Measurements from ENCODE around the gene RASSF5.

The RASSF5 gene

DNA sequence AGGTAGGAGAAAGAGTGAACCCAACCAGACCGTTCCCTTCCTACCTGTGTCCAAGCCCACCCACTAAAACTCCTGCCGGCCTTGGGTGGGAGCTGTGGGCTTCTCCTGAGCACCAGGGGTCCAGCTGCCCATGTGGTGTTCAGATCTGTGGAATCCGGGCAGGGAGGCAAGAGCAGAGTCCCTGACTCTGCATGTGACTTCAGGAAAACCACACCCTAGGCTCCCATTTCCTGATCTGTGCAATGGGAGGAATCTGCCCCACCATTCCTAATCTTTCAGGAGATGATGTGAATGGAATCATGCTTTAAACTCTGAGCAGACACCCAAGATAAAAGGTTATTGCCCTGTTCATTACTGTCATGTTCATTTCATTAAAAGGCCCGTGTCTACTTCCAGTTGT lies 77.4 kb downstream of the RASSF5 start:
- Histone ChIP-seq H3K27ac (ENCODE audit: insufficient read depth, low read depth, low read length, poor library complexity, severe bottlenecking) (no peak overlapping the region), H3K27me3 (ENCODE audit: control insufficient read depth, insufficient read depth, low read length, poor library complexity, severe bottlenecking) (no peaks in the 10 kb centered on the region), H3K9me3 (ENCODE audit: control insufficient read depth, low read length) (no peaks in the 10 kb centered on the region), H3K4me3 (ENCODE audit: insufficient read depth, low read depth, low read length) (no peak overlapping the region), H3K36me3 (ENCODE audit: control insufficient read depth, insufficient read depth, low read length) (no peaks in the 10 kb centered on the region), H3K4me1 (ENCODE audit: control insufficient read depth, insufficient read depth, low read length) (no peaks in the 10 kb centered on the region)
- WGBS, 2 experiments = 82% methylated on average over 4 of the region's 4 CpGs

DNA sequence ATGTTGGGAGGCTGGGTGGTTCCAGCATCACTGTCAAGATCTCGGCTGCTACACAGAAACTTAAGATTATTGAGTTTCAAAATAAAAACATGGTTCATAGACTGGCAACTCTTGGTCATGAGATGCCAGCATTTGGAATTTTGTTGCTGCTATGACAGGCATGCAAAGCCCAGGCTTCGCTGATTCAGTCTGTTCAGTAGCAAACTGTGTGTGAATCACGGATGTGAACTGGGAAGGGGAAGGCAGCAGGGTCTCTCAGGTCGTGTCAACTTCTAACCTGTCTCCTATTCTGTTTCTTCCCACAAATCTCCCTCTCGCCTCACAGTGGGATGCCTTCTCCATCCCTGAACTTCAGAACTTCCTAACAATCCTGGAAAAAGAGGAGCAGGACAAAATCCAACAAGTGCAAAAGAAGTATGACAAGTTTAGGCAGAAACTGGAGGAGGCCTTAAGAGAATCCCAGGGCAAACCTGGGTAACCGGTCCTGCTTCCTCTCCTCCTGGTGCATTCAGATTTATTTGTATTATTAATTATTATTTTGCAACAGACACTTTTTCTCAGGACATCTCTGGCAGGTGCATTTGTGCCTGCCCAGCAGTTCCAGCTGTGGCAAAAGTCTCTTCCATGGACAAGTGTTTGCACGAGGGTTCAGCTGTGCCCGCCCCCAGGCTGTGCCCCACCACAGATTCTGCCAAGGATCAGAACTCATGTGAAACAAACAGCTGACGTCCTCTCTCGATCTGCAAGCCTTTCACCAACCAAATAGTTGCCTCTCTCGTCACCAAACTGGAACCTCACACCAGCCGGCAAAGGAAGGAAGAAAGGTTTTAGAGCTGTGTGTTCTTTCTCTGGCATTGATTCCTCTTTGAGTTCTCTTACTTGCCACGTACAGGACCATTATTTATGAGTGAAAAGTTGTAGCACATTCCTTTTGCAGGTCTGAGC lies 79.4 kb downstream of the RASSF5 start:
- Histone ChIP-seq H3K4me1 (ENCODE audit: control insufficient read depth, insufficient read depth, low read length) (no peaks in the 10 kb centered on the region), H3K27me3 (ENCODE audit: control insufficient read depth, insufficient read depth, low read length, poor library complexity, severe bottlenecking) (no peaks in the 10 kb centered on the region), H3K4me3 (ENCODE audit: insufficient read depth, low read depth, low read length) (no peak overlapping the region), H3K36me3 (ENCODE audit: control insufficient read depth, insufficient read depth, low read length) (peaks cover 1% of the 10 kb centered on the region), H3K9me3 (ENCODE audit: control insufficient read depth, low read length) (no peaks in the 10 kb centered on the region), H3K27ac (ENCODE audit: insufficient read depth, low read depth, low read length, poor library complexity, severe bottlenecking) (no peak overlapping the region)
- WGBS, 2 experiments = 87 to 90% methylated on average over 12 to 13 of the region's 13 CpGs

DNA sequence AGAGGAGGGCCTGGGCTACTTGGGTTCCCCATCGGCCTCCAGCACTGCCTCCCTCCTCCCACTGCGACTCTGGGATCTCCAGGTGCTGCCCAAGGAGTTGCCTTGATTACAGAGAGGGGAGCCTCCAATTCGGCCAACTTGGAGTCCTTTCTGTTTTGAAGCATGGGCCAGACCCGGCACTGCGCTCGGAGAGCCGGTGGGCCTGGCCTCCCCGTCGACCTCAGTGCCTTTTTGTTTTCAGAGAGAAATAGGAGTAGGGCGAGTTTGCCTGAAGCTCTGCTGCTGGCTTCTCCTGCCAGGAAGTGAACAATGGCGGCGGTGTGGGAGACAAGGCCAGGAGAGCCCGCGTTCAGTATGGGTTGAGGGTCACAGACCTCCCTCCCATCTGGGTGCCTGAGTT lies 80.6 kb downstream of the RASSF5 start:
- Histone ChIP-seq H3K4me3 (ENCODE audit: insufficient read depth, low read depth, low read length) (no peak overlapping the region), H3K9me3 (ENCODE audit: control insufficient read depth, low read length) (no peaks in the 10 kb centered on the region), H3K27me3 (ENCODE audit: control insufficient read depth, insufficient read depth, low read length, poor library complexity, severe bottlenecking) (no peaks in the 10 kb centered on the region), H3K4me1 (ENCODE audit: control insufficient read depth, insufficient read depth, low read length) (no peaks in the 10 kb centered on the region), H3K27ac (ENCODE audit: insufficient read depth, low read depth, low read length, poor library complexity, severe bottlenecking) (no peak overlapping the region), H3K36me3 (ENCODE audit: control insufficient read depth, insufficient read depth, low read length) (peaks cover 7% of the 10 kb centered on the region)
- WGBS, 2 experiments = 81 to 86% methylated on average over 14 of the region's 14 CpGs

- no peaks in the 10 kb centered on the region for H3K27me3 ChIP-seq (ENCODE audit: control insufficient read depth, insufficient read depth, low read length, poor library complexity, severe bottlenecking)
- no peak overlapping the region for H3K27ac ChIP-seq (ENCODE audit: insufficient read depth, low read depth, low read length, poor library complexity, severe bottlenecking)
- H3K4me1 ChIP-seq (ENCODE audit: control insufficient read depth, insufficient read depth, low read length) = no peaks in the 10 kb centered on the region
- no peaks in the 10 kb centered on the region for H3K9me3 ChIP-seq (ENCODE audit: control insufficient read depth, low read length)
- H3K4me3 ChIP-seq (ENCODE audit: insufficient read depth, low read depth, low read length) = no peak overlapping the region
- H3K36me3 ChIP-seq (ENCODE audit: control insufficient read depth, insufficient read depth, low read length) = peaks cover 7% of the 10 kb centered on the region
- 91 to 92% methylated on average over 6 of the region's 6 CpGs for WGBS, 2 experiments
Observed at GRCh38 chr1:206588492-206588891, 81.2 kb downstream of the RASSF5 start.

GRCh38 chr1:206589206-206589605 lies 81.9 kb downstream of the RASSF5 start:
- Histone ChIP-seq H3K27ac (ENCODE audit: insufficient read depth, low read depth, low read length, poor library complexity, severe bottlenecking) (no peak overlapping the region), H3K4me1 (ENCODE audit: control insufficient read depth, insufficient read depth, low read length) (no peaks in the 10 kb centered on the region), H3K4me3 (ENCODE audit: insufficient read depth, low read depth, low read length) (no peak overlapping the region), H3K36me3 (ENCODE audit: control insufficient read depth, insufficient read depth, low read length) (peaks cover 7% of the 10 kb centered on the region), H3K9me3 (ENCODE audit: control insufficient read depth, low read length) (no peaks in the 10 kb centered on the region), H3K27me3 (ENCODE audit: control insufficient read depth, insufficient read depth, low read length, poor library complexity, severe bottlenecking) (no peaks in the 10 kb centered on the region)
- WGBS, 2 experiments = 94 to 96% methylated on average over 7 of the region's 7 CpGs

DNA sequence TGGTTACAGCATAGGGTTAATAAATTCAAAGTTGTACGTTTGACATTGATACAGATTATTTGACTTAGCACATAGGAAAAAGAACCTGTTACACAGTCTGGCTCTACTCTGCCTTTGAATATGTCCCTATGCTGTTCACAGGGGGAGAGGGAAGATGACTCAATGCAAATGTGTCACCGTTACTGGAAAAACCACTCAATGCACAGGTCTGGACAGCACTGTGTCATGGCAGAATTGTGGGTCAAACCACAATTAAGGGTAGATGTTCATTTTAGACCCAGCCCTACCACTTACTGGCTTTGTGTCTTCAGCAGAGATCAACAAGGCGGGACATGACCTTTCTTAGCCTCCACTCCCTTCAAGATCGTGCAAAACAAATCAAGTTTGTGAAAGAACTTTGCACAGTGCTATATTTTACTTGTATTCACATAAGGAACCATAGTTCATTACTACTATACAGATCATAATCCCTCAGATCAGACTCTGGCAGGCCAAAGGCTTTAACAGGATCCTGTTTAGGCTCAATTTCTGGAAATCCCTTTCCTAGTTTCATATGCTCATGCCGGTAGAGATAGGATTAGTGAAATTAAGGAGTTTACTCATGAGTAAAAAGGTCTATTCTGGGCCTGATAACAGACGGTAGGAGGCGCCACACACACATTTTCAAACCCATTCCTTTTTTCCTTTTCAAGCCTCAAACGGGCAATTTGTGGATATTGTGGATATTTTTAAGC lies 82.9 kb downstream of the RASSF5 start:
- WGBS, 2 experiments = 88 to 93% methylated on average over 5 to 6 of the region's 8 CpGs
- peaks cover 12% of the 10 kb centered on the region for H3K36me3 ChIP-seq (ENCODE audit: control insufficient read depth, insufficient read depth, low read length)
- no peaks in the 10 kb centered on the region for H3K4me1 ChIP-seq (ENCODE audit: control insufficient read depth, insufficient read depth, low read length)
- H3K27me3 ChIP-seq (ENCODE audit: control insufficient read depth, insufficient read depth, low read length, poor library complexity, severe bottlenecking) = no peaks in the 10 kb centered on the region
- H3K9me3 ChIP-seq (ENCODE audit: control insufficient read depth, low read length) = no peaks in the 10 kb centered on the region
- H3K4me3 ChIP-seq (ENCODE audit: insufficient read depth, low read depth, low read length) = no peak overlapping the region
- no peak overlapping the region for H3K27ac ChIP-seq (ENCODE audit: insufficient read depth, low read depth, low read length, poor library complexity, severe bottlenecking)

DNA sequence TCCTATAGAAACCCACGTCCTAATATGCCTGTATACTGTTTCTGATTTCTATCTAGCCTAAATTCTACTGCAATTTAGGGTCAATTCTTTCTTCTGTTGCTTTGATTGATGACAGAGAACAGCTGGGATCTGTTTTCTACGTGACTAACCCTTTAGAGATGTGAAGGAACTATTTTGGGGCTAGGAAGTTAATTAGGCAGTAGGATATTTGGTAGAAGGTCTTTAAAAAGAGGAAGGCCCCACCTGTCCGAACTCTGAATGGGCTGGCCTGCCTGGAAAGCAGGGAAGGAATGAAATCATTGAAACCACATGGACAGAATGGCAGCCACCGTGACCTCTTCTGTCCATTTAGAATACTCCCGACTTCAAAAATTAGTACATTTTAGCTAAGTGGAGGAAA lies 83.9 kb downstream of the RASSF5 start:
- 93 to 97% methylated on average over 5 of the region's 5 CpGs for WGBS, 2 experiments
- H3K4me3 ChIP-seq (ENCODE audit: insufficient read depth, low read depth, low read length) = no peak overlapping the region

GRCh38 chr1:206591696-206592095 lies 84.4 kb downstream of the RASSF5 start:
- H3K36me3 ChIP-seq (ENCODE audit: control insufficient read depth, insufficient read depth, low read length) = peaks cover 17% of the 10 kb centered on the region
- H3K4me3 ChIP-seq (ENCODE audit: insufficient read depth, low read depth, low read length) = no peak overlapping the region
- H3K9me3 ChIP-seq (ENCODE audit: control insufficient read depth, low read length) = no peaks in the 10 kb centered on the region
- no peaks in the 10 kb centered on the region for H3K4me1 ChIP-seq (ENCODE audit: control insufficient read depth, insufficient read depth, low read length)
- 94 to 95% methylated on average over 9 of the region's 9 CpGs for WGBS, 2 experiments
- no peaks in the 10 kb centered on the region for H3K27me3 ChIP-seq (ENCODE audit: control insufficient read depth, insufficient read depth, low read length, poor library complexity, severe bottlenecking)
- H3K27ac ChIP-seq (ENCODE audit: insufficient read depth, low read depth, low read length, poor library complexity, severe bottlenecking) = no peak overlapping the region

More for the DNA sequence above, 83.9 kb downstream of the RASSF5 start:
- Histone ChIP-seq H3K27me3 (ENCODE audit: control insufficient read depth, insufficient read depth, low read length, poor library complexity, severe bottlenecking) (no peaks in the 10 kb centered on the region), H3K9me3 (ENCODE audit: control insufficient read depth, low read length) (no peaks in the 10 kb centered on the region), H3K36me3 (ENCODE audit: control insufficient read depth, insufficient read depth, low read length) (peaks cover 17% of the 10 kb centered on the region), H3K27ac (ENCODE audit: insufficient read depth, low read depth, low read length, poor library complexity, severe bottlenecking) (no peak overlapping the region), H3K4me1 (ENCODE audit: control insufficient read depth, insufficient read depth, low read length) (no peaks in the 10 kb centered on the region)

DNA sequence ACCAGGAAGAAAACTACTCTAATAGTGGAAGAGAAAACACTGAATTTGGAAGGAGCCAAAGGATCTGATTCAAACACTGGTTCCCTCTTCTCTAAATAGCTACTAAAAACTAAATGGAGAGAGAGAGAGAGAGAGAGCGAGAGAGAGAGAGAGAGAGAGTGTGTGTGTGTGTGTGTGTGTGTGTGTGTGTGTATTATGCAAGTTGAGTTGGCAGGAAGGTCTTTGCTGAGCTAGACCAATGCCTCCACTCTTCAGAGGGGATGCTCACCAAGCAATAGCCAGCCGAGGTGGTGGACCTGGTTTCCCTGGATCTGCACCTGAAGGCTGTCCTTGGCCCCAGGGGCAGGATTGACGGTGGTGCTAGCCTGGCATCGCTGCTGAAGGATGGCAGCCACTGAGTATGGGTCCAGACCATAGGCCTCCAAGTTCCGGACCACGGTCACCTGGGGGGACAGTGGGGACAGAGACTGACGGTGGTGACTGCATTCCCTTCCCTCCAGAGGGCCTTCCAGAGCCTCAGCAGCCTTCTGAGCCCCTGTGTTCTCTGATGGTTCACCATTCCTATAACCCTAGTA lies 86.1 kb downstream of the RASSF5 start:
- H3K36me3 ChIP-seq (ENCODE audit: control insufficient read depth, insufficient read depth, low read length) = peaks cover 17% of the 10 kb centered on the region

More for the DNA sequence above, 86.1 kb downstream of the RASSF5 start:
- Histone ChIP-seq H3K9me3 (ENCODE audit: control insufficient read depth, low read length) (no peaks in the 10 kb centered on the region), H3K4me1 (ENCODE audit: control insufficient read depth, insufficient read depth, low read length) (no peaks in the 10 kb centered on the region), H3K27me3 (ENCODE audit: control insufficient read depth, insufficient read depth, low read length, poor library complexity, severe bottlenecking) (no peaks in the 10 kb centered on the region), H3K27ac (ENCODE audit: insufficient read depth, low read depth, low read length, poor library complexity, severe bottlenecking) (no peak overlapping the region), H3K4me3 (ENCODE audit: insufficient read depth, low read depth, low read length) (no peak overlapping the region)
- 93 to 95% methylated on average over 7 of the region's 7 CpGs for WGBS, 2 experiments

Measured in ectodermal cell (in vitro differentiated cells).